IMR-90 (cell line): ENCODE measurements around the gene RYR2. TPM values are rescaled to one million over a fixed set of nuclear protein-coding genes. Genes with fewer than 3 reads are reported as not detected.
A peak's percentile ranks its signal among the peaks of the same experiment; 100 is the strongest.

Experiments used
- ATAC-seq: fragments of 200-7000 bp; cut with Tn5 transposase; 2 replicates; pipeline ENCODE4 v1.9.1; 2020; ENCODE audit warnings: low read depth, mild to moderate bottlenecking, moderate library complexity
- BruUV-seq: library from RNA; stranded (reverse); fragments of 400-500 nt; replicated peaks from 2 replicates; lab custom pipeline; 2021; lab: Mats Ljungman, UMichigan
- CTCF ChIA-PET: fragments of 300-600 bp; formaldehyde crosslinking; extraction: SDS; loops from one replicate; lab custom pipeline; 2021; ENCODE audit warnings: antibody characterized with exemption; lab: Yijun Ruan, JAX
- POLR2A ChIA-PET: fragments of 300-600 bp; sonication (Branson Sonifier 250); formaldehyde crosslinking; loops from one replicate; lab custom pipeline; 2022; ENCODE audit warnings: antibody characterized with exemption; ENCODE audit not compliant: unreplicated experiment; lab: Charles Lee
- DNase-seq: peaks from one replicate; pipeline ENCODE4 v3.0.0; 2013
- H2AFZ ChIP-seq: replicated peaks from 2 replicates; pipeline ENCODE3; 2013; ENCODE audit warnings: low read length, mild to moderate bottlenecking; ENCODE audit not compliant: poor library complexity
- H2AK5ac ChIP-seq: 2 replicates; pipeline ENCODE4 v1.6.1; 2013; ENCODE audit warnings: low read depth, low read length, inconsistent platforms
- H2AK9ac ChIP-seq: replicated peaks from 2 replicates; pipeline ENCODE3; 2013; ENCODE audit warnings: mild to moderate bottlenecking, low read depth, low read length, moderate library complexity; ENCODE audit not compliant: poor library complexity
- H2BK120ac ChIP-seq: 2 replicates; pipeline ENCODE4 v1.6.1; 2013; ENCODE audit warnings: low read depth, low read length, inconsistent platforms
- H2BK15ac ChIP-seq: 3 replicates; pipeline ENCODE4 v1.6.1; 2013; ENCODE audit warnings: low read depth, low read length, inconsistent platforms
- H2BK20ac ChIP-seq: 2 replicates; pipeline ENCODE4 v1.6.1; 2013; ENCODE audit warnings: low read depth, mild to moderate bottlenecking, inconsistent platforms, low read length, moderate library complexity
- H2BK5ac ChIP-seq: 2 replicates; pipeline ENCODE4 v1.6.1; 2013; ENCODE audit warnings: mild to moderate bottlenecking, low read depth, low read length, inconsistent platforms; ENCODE audit not compliant: poor library complexity, severe bottlenecking
- H3K14ac ChIP-seq: replicated peaks from 2 replicates; pipeline ENCODE4 v1.6.1; 2013; ENCODE audit warnings: low read depth, low read length, inconsistent platforms
- H3K18ac ChIP-seq: 2 replicates; pipeline ENCODE4 v1.6.1; 2013; ENCODE audit warnings: low read depth, low read length, control low read depth
- H3K23ac ChIP-seq: 2 replicates; pipeline ENCODE4 v1.6.1; 2013; ENCODE audit warnings: low read depth, low read length, inconsistent platforms
- H3K27ac ChIP-seq: 2 replicates; pipeline ENCODE4 v1.5.1; 2013; ENCODE audit warnings: mild to moderate bottlenecking, control low read depth, low read length; ENCODE audit not compliant: insufficient read depth
- H3K27me3 ChIP-seq: 2 replicates; pipeline ENCODE4 v1.6.1; 2013; ENCODE audit warnings: low read length; ENCODE audit not compliant: control insufficient read depth, insufficient read depth
- H3K36me3 ChIP-seq: 2 replicates; pipeline ENCODE4 v1.6.1; 2013; ENCODE audit warnings: low read length, mixed read lengths; ENCODE audit not compliant: control insufficient read depth, insufficient read depth
- H3K4ac ChIP-seq: 2 replicates; pipeline ENCODE4 v1.6.1; 2013; ENCODE audit warnings: low read depth, low read length, inconsistent platforms
- H3K4me1 ChIP-seq: 2 replicates; pipeline ENCODE4 v1.6.1; 2013; ENCODE audit warnings: low read length, mixed read lengths; ENCODE audit not compliant: control insufficient read depth, insufficient read depth
- H3K4me2 ChIP-seq: 2 replicates; pipeline ENCODE4 v1.6.1; 2013; ENCODE audit warnings: low read depth, mild to moderate bottlenecking, control low read depth, low read length, moderate library complexity
- H3K4me3 ChIP-seq: 2 replicates; pipeline ENCODE4 v1.5.1; 2013; ENCODE audit warnings: low read depth, mild to moderate bottlenecking, control low read depth, low read length, moderate library complexity; ENCODE audit not compliant: insufficient read depth
- H3K56ac ChIP-seq: 2 replicates; pipeline ENCODE4 v1.6.1; 2013; ENCODE audit warnings: low read length, inconsistent platforms; ENCODE audit not compliant: insufficient read depth; ENCODE audit errors: extremely low read depth
- H3K79me1 ChIP-seq, 2 experiments: 2 replicates each; pipeline ENCODE4 v1.6.1; 2013; ENCODE audit warnings: low read length in 2 of 2, inconsistent platforms in 1 of 2, low read depth in 1 of 2
- H3K9ac ChIP-seq: 2 replicates; pipeline ENCODE4 v1.6.1; 2013; ENCODE audit warnings: low read depth, low read length, control low read depth
- H3K9me1 ChIP-seq: 2 replicates; pipeline ENCODE4 v1.6.1; 2013; ENCODE audit warnings: low read length, inconsistent platforms; ENCODE audit not compliant: insufficient read depth
- H3K9me3 ChIP-seq: 2 replicates; pipeline ENCODE4 v1.6.1; 2013; ENCODE audit warnings: low read length; ENCODE audit not compliant: control insufficient read depth, insufficient read depth
- H4K20me1 ChIP-seq: 2 replicates; pipeline ENCODE4 v1.6.1; 2013; ENCODE audit warnings: low read length, inconsistent platforms; ENCODE audit not compliant: insufficient read depth
- H4K5ac ChIP-seq: 2 replicates; pipeline ENCODE4 v1.6.1; 2013; ENCODE audit warnings: mild to moderate bottlenecking, low read depth, low read length, control low read depth
- H4K8ac ChIP-seq, 2 experiments: 2 replicates each; pipeline ENCODE4 v1.6.1; 2013; ENCODE audit warnings: low read depth in 2 of 2, low read length in 2 of 2, control low read depth in 1 of 2, inconsistent platforms in 1 of 2
- H4K91ac ChIP-seq: 2 replicates; pipeline ENCODE4 v1.6.1; 2013; ENCODE audit warnings: low read depth, low read length, inconsistent platforms; ENCODE audit not compliant: insufficient read depth
- CHD1 ChIP-seq: IDR thresholded peaks from 2 replicates; pipeline ENCODE4 v1.6.1; 2012; ENCODE audit warnings: low read depth, low read length, improper control_type of control experiment
- CTCF ChIP-seq: conservative IDR thresholded peaks from 2 replicates; pipeline ENCODE4 v1.5.1; 2012; ENCODE audit warnings: mild to moderate bottlenecking, low read depth, low read length, improper control_type of control experiment
- FOS ChIP-seq: fragments of 150-350 bp; IDR thresholded peaks from 2 replicates; pipeline ENCODE4 v1.6.1; 2016; ENCODE audit warnings: low read depth, low read length
- MAFK ChIP-seq: IDR thresholded peaks from 2 replicates; pipeline ENCODE4 v1.6.1; 2012; ENCODE audit warnings: low read depth, low read length, improper control_type of control experiment
- MAZ ChIP-seq: IDR thresholded peaks from 2 replicates; pipeline ENCODE4 v1.6.1; 2012; ENCODE audit warnings: low read depth, mild to moderate bottlenecking, low read length, improper control_type of control experiment, moderate library complexity, borderline replicate concordance
- MXI1 ChIP-seq: IDR thresholded peaks from 2 replicates; pipeline ENCODE4 v1.6.1; 2012; ENCODE audit warnings: low read depth, mild to moderate bottlenecking, low read length, moderate library complexity, borderline replicate concordance
- POLR2A ChIP-seq: IDR thresholded peaks from 2 replicates; pipeline ENCODE4 v1.6.1; 2012; ENCODE audit warnings: mild to moderate bottlenecking, low read depth, low read length
- RAD21 ChIP-seq: IDR thresholded peaks from 2 replicates; pipeline ENCODE4 v1.6.1; 2012; ENCODE audit warnings: low read length, improper control_type of control experiment
- SMC3 ChIP-seq: fragments of 150-350 bp; IDR thresholded peaks from 2 replicates; pipeline ENCODE4 v1.6.1; 2016; ENCODE audit warnings: low read depth, mild to moderate bottlenecking, antibody characterized with exemption, low read length, moderate library complexity
- WGBS, 2 experiments: methylation state at CpG; one replicate each; pipeline versions ENCODE4 v1.1.5 to v1.1.7; 2013; ENCODE audit warnings: missing lambda C conversion rate in 2 of 2; ENCODE audit not compliant: insufficient read length in 1 of 2; ENCODE audit errors: extremely low coverage in 2 of 2; 5-methylcytosine and 5-hydroxymethylcytosine counted together
- dilution Hi-C: fragments of 300-500 bp; cut with HindIII; formaldehyde crosslinking; loops from one replicate; pipeline ENCODE4 v1.14.3; 2018; ENCODE audit warnings: low sequenced_read_pairs; ENCODE audit not compliant: unreplicated experiment
- in situ Hi-C: fragments of 300-500 bp; cut with MboI; formaldehyde crosslinking; loops from 3 replicates; pipeline ENCODE4 v1.14.3; 2019; ENCODE audit warnings: low sequenced_read_pairs, inconsistent platforms, mixed read lengths
- intact Hi-C: fragments of 100-400 bp; cut with micrococcal nuclease; formaldehyde crosslinking; loops from 2 replicates; pipeline ENCODE4 v1.10.0; 2022
- polyA plus RNA-seq, 3 experiments: library from polyadenylated mRNA; depleted of rRNA; stranded (reverse); fragments of >200 nt; gene quantifications; 2 replicates each; pipeline ENCODE4 v1.2.3, GENCODE V29; 2012; ENCODE audit warnings: low replicate concordance in 1 of 3
- total RNA-seq: library from RNA; depleted of rRNA; stranded (reverse); fragments of >200 nt; gene quantifications from 2 replicates; pipeline ENCODE4 v1.2.3, GENCODE V29; 2012
- TF ChIP-seq, protein P1 (sequence below): fragments of 150-350 bp; IDR thresholded peaks from 2 replicates; pipeline ENCODE4 v1.6.1; 2017; ENCODE audit warnings: mild to moderate bottlenecking, antibody characterized with exemption, low read length, low read depth
- TF ChIP-seq, protein P2 (sequence below): fragments of 150-350 bp; IDR thresholded peaks from 2 replicates; pipeline ENCODE4 v1.6.1; 2016; ENCODE audit warnings: low read depth, mild to moderate bottlenecking, low read length, moderate library complexity, borderline replicate concordance

Gene RYR2
- total and polyA plus RNA-seq, 2 of the 4 experiments (the other 2 are of a cell fraction) = not detected

DNA sequence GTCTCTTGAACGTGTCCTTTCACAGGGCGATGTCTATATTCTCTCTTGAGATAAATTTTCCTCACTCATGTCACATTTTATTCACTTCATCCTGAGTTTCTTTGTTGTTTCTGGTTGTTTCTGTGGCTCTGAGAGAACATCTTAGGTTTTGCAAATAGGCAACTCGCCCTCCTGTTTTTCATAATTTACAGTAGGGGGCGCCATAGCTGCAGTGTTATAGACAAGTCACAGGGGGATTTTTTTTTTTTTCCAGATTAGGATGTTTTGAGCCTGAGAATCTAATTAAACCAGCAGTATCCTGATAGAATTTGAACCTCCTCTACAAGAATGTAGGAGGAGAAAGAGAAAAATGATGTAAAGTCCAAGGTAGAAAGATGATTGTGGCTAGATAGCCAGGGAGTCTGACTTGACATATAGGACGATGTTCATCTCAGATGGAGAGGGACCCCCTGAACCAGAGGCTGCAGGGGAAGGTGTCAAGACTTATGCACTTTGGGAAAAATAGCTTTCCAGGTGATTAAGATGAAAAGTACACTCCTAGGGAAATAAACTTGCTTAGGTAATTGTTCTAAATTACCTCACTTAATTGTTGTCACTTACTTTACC is 772.4 kb downstream of the RYR2 start:
- DNase-seq = peak; percentile 14
- Histone ChIP-seq H2AK5ac (no peak overlapping the region), H2BK120ac (no peak overlapping the region), H3K36me3 (no peaks in the 10 kb centered on the region), H3K4ac (no peak overlapping the region), H3K27me3 (no peaks in the 10 kb centered on the region), H3K4me3 (no peak overlapping the region), H2BK15ac (no peak overlapping the region), H4K20me1 (no peaks in the 10 kb centered on the region), H3K23ac (no peak overlapping the region), H3K18ac (no peak overlapping the region), H2AFZ (no peak overlapping the region), H3K27ac (no peak overlapping the region), H3K9me3 (peaks cover 1% of the 10 kb centered on the region; the same call in 1 of the 2 replicates), H2BK5ac (no peak overlapping the region), H2BK20ac (no peak overlapping the region), H4K5ac (no peak overlapping the region), H4K91ac (no peak overlapping the region), H3K9ac (no peak overlapping the region), H3K4me2 (no peak overlapping the region), H3K4me1 (no peaks in the 10 kb centered on the region), H2AK9ac (no peak overlapping the region), H3K14ac (no peak overlapping the region), H4K8ac (no peak overlapping the region), H3K9me1 (no peaks in the 10 kb centered on the region), H3K56ac (no peak overlapping the region), H3K79me1 (no peaks in the 10 kb centered on the region)
- ChIA-PET POLR2A (no interaction called here), CTCF (interaction anchor here (0.6 to 0.9 kb wide), 2 partner anchors 39 to 445 kb away, joined by 4 to 6 read pairs; no protein-coding TSS in a partner anchor)
- in situ Hi-C loops (no loop called here), intact Hi-C loops (no loop called here), dilution Hi-C loops (no loop called here)
- no peak for ATAC-seq
- no TSS peak for BruUV-seq
- no CpG with 5 or more reads among the region's 5 CpGs for WGBS, 2 experiments
- TF ChIP-seq CTCF (peak; percentile 46), POLR2A (no peak), MAFK (no peak), CHD1 (no peak), MXI1 (no peak), SMC3 (no peak), MAZ (no peak), FOS (no peak), RAD21 (peak; percentile 34; the same call in 1 of the 2 replicates)
- TF ChIP-seq, protein P1, sequence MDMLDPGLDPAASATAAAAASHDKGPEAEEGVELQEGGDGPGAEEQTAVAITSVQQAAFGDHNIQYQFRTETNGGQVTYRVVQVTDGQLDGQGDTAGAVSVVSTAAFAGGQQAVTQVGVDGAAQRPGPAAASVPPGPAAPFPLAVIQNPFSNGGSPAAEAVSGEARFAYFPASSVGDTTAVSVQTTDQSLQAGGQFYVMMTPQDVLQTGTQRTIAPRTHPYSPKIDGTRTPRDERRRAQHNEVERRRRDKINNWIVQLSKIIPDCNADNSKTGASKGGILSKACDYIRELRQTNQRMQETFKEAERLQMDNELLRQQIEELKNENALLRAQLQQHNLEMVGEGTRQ = no peak
- TF ChIP-seq, protein P2, sequence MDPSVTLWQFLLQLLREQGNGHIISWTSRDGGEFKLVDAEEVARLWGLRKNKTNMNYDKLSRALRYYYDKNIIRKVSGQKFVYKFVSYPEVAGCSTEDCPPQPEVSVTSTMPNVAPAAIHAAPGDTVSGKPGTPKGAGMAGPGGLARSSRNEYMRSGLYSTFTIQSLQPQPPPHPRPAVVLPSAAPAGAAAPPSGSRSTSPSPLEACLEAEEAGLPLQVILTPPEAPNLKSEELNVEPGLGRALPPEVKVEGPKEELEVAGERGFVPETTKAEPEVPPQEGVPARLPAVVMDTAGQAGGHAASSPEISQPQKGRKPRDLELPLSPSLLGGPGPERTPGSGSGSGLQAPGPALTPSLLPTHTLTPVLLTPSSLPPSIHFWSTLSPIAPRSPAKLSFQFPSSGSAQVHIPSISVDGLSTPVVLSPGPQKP = no peak
